CD4-positive, alpha-beta T cell treated with Interferon alpha-2 for 1 hour (primary cell): Measurements from ENCODE around the gene KIF26A.
"Not testable (repeated sequence)": the region's sequence is repeated elsewhere in the genome, so short reads cannot be mapped to it uniquely, and the experiment has no call there.

Source experiments
- DNase-seq, 2 donors: peaks; one replicate each; pipeline ENCODE4 v3.0.0-alpha.2; 2020 to 2022

Gene KIF26A

DNA sequence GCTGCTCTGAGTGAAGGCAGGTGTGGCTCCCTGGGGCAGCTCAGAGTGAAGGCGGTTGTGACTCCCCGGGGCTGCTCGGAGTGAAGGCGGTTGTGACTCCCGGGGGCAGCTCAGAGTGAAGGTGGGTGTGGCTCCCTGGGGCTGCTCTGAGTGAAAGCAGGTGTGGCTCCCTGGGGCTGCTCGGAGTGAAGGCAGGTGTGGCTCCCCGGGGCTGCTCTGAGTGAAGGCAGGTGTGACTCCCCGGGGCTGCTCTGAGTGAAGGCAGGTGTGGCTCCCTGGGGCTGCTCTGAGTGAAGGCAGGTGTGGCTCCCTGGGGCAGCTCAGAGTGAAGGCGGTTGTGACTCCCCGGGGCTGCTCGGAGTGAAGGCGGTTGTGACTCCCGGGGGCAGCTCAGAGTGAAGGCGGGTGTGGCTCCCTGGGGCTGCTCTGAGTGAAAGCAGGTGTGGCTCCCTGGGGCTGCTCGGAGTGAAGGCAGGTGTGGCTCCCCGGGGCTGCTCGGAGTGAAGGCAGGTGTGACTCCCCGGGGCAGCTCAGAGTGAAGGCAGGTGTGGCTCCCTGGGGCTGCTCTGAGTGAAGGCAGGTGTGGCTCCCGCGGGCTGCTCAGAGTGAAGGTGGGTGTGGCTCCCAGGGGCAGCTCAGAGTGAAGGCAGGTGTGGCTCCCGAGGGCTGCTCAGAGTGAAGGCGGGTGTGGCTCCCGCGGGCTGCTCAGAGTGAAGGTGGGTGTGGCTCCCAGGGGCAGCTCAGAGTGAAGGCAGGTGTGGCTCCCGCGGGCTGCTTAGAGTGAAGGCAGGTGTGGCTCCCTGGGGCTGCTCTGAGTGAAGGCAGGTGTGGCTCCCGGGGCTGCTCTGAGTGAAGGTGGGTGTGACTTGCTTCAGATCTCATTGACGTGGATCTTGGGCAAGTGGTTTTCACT is 87.1 kb downstream of the KIF26A start:
- not testable (repeated sequence) for DNase-seq

DNA sequence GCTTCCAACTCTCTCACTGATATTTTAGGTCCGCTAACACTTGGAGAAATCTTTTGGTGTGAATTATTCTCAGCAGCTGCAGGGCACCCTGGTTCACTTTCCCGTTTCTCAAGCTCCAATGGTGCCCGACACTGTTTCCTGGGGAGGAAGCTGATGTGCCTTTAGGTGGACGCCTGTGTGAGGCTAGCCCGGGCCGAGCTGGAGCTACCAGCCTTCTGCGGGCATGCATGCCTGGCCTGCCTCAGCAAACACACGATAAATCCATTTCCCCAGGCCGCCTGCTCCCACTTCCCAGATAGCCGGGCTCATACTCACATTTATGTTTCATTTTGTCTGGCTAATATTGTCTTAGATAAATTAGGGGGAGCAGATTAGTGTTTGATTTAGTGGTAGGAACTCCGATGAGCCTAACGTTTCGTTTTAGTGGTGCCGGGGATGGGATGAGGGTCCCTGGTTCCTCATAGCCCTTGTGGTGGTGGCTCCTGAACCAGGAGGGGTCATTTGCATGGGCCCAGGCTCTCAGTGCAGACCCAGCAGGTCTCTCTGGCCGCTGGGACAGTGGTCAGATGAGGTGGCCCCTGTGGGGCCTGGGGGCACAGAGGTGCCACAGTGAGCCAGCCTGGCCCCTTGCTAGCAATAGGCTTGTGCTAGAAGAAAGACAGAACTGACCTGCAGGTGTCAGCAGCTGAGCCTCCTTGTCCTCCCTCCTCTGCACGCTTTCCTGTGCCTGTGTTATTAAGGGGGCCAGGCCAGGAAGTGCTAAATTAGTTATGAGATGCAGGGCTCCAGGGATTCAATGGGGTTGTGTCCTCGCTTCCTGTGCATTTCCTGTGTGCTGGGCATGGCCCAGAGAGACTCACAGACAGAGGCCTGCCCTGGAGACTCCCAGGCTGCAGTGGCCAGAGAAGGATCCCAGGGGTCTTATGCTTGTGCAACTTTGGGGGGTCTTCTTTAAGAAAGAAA is 88.3 kb downstream of the KIF26A start:
- DNase-seq: no peak

DNA sequence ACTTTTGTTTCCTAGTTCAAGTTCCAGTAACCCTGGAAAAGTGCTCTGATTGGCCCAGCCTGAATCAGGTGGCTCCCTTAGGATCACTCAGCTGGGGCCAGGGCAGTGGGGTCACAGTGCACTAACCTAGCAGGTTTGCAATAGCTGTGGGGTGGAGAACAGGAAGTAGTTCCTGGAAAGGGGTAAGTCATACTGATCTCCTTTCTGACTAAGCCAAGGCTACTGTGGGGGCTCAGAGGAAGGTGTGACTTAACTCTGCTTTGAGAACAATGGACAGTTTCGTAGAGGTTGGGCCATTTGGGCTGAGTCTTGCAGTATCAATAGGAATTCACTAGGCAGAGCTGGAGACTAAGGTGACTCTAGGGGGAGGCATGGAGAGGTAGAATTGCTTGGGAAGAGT is 89.4 kb downstream of the KIF26A start:
- no peak for DNase-seq

DNA sequence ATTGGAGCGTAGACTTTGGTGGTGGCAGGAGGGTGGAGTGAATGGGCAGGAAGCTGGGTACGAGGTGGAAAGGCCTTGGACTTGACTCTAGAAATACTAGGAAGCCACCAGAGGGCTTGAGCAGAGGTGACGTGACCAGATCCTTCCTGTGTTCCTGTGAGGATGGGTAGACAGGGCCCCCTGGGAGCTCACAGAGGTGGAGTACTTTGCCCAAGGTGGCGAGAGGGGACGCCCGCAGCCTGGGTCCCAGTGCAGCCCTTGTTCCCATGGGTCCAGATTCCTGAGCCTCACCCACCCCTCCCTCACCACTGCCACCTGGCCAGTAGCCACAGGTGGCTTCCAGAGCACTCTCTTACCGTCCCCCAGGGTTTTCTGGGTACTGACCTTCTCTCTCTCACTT is 89.8 kb downstream of the KIF26A start:
- no peak for DNase-seq

DNA sequence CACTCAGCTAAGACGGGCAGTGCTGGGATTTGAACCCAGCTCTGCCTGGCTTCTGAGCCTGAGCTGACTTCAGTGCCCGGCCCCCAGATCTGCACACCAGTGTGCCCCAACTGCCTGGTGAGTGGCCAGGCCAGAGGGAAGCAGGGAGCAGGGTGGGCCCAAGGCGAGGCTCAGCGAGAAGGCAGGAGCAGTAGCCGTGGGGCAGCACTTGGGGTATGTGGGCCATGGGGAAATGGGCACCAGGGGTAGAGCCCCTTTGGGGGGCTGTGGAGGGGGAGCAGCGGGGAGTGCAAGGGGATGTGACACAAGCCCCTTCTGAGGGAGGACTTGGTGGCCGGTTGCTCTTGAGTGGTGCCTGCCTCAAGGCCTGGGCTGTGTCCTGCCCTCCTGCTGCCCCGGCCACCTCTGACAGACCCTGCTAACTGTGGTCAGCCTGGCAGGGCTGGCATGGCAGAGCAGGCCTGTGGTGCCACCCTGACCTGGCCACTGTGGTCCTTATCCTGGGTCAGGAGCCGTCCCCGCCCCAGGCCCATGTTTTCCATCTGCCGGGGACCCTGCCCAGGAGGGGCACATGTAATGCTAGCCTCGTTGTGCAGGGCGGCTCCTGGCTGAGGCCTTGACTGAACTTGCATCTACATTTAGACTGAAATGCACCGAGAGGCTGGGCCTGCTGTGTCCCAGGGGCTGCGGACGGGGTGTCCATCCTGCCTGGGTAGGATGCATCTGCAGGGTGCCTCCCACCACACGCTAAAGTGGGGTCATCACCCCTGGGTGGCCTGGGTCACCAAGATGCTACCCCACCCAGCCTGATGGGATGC is 90.5 kb downstream of the KIF26A start:
- no peak for DNase-seq

DNA sequence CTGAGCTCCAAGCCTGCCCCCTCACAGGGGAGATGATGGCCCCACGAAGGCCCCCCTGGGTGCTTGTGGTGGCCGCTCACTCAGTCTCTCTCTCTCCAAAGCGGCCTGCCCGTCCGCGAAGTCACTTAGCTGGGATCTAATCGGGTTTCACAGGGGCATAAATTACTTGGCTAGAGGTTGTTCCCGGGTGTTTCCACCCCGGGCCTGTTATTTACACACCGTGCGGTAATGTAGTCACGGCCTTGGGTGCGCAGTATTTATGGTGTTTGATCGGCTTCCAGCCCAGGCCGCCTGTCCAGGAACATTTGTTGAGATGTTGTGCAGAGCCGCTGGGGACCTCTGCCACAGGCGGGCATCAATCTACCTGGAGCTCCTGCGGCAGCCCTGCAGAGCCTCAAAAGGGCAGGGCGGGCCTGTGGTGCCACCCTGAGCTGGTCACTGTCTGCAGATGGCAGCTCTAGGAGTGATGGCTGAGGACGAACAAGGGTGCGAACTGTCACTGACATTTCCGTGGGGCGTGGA is 91.2 kb downstream of the KIF26A start:
- DNase-seq: no peak

DNA sequence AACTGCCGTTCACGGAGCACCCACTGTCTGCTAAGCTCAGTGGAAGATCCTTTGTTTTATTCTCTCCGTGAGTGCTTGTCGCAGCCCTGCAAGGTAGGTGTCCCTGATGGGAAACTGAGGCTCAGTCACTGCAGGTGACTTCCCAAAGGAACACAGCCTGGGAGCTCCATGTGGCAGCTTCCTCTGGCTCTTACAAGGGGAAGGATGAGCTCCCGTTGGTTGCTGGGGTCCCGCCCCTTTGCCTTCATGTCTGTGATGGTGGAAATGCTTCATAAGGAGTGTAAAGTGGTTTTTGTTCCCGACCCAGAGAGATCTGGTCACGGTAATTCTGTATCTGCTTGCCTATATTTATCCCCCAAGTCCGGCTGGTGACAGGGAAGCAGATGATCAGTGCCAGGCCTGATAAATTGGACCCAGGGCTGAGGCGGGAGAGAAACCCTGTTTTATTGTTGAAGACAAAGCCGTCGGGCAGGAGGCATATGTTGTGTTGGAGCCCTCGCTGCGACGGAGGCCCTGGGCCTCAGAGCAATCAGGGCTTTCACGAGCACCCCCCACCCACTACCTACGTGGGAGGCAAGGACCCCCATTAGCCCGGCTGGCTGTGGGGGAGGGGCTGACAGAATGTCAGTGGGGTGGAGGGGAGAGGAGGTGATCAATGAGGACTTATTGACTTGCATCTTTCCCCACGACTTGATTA is 91.9 kb downstream of the KIF26A start:
- DNase-seq: no peak
